ENCODE results near the gene GALR2.
"Not testable (repeated sequence)": the region's sequence is repeated elsewhere in the genome, so short reads cannot be mapped to it uniquely, and the experiment has no call there.

Gene GALR2

GRCh38 chr17:76074390-76075363 lies at the start of gene GALR2:
Gene GALR2 (plus strand): TSS chr17:76074781. CDS start chr17:76074884, 103 bp downstream.
- DNase-seq, result no peak

DNA sequence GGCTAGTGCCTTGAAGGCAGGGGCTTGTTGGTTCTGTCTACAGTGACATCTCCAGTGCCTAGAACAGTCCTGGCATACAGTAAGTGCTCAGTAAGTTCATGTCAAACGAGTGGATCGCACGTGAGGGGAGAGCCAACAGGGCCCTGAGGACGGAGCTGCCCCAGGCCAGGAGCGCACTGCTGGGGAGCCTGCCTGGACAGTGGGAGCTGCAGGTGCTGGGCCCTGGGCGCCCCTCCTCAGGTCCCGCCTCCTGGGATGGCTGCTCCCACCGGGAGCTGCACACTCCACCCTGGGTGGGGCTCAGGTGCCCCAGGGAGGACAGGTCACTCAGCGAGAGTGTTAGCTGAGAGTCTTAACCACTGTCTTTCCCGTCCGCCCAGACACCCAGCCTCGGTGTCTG lies 49.3 kb upstream of the GALR2 start:
- DNase-seq, result no peak

- no peak for DNase-seq
Measured at GRCh38 chr17:76026714-76027158, 47.8 kb upstream of the GALR2 start.

GRCh38 chr17:76027159-76027839 lies 47.3 kb upstream of the GALR2 start, which contains the start of gene EVPL:
Gene EVPL (minus strand): TSS chr17:76027306. CDS start chr17:76027198, 108 bp downstream.
- no peak for DNase-seq

DNA sequence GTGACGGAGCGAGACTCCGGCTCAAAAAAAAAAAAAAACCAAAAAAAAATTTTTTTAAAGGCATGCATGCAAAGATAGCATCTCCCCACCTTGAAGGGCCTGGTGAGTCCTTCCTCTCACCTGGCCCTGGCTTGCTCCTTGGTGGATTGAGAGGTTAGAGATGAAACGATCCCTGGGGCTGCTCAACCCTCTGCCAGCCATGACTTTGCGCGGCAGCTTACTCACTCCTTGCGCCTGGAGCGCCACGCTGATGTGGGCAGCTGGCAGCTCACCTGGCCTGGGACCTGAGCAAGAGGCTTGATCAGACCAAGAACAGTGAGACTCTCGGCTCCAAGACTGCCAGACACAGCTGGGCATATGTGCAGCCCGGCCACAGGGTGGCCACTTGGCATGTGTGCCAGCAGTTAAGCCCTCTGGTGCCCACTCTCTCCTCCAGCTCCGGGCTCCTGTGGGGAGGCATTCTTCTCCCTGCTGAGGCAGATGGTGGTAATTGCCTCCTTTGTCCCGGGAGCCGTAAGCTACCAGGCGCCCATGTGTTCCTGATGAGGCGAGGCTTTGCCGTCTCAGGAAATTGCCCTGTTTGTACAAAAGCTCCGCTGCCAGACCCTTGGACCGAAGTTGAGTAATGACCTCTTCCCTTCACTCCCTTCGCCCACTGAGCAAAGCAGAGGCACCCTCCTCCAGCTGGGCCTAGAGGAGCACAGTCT lies 42.4 kb upstream of the GALR2 start:
- no peak for DNase-seq

DNA sequence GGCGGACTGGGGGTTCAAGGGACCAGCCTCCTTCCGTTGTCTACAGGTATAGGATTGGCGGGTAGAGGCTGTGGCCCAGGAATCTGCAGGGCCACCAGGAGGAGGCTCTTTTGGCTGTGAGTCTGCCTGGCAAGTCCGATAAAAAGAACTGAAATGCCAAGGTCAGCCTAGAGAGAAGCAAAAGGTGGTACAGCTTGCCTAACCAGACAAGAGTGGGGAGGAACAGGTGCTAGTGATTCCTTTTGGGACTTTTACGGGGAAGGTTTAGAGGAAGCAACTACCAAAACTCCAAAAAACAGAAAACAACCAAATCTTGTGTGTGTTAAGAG lies 41.8 kb upstream of the GALR2 start:
- no peak for DNase-seq

- DNase-seq, result no peak
Measured at GRCh38 chr17:76033139-76033538, 41.4 kb upstream of the GALR2 start.

DNA sequence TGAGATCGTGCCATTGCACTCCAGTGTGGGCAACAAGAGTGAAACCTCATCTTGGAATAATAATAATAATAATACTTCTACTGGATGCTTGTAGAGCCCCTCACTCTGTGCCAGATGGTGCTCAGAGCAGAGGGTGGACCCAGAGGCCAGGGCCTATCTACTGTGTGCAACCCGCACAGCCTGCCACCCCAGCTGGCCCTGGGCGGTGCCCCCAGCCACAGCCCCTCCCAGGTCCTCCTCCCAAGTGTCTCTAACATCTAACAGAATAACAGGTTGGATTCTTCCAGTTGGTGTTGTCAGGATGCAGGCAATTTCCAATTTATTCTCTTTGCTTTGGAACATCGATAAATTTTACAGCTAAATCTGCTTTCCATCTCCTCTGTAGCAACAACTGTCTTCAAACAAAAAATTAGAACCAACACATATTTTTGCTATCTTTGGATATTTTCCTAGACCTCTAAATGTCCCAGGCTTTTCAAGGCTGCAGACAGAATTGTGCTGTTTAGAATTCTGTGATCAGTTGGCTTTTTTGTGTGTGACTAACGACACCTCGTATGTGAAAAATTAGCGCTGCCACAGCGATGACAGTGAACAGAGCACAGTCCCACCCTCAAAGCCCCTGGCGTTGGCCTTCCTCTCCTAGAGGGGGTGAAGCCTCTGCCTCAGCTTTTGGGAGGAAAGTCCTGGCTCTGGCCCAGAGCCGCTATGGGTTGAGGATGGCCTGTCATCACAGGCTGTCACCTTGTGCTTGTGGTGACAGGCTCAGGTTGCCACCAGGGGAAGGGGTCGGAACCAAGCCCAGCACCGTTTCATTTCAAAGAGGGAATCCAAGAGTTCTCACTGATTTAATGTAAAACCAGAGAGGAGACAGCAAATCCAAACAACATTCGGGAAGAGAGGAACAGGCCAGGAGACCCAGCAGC lies 39.9 kb upstream of the GALR2 start:
- DNase-seq, result no peak

DNA sequence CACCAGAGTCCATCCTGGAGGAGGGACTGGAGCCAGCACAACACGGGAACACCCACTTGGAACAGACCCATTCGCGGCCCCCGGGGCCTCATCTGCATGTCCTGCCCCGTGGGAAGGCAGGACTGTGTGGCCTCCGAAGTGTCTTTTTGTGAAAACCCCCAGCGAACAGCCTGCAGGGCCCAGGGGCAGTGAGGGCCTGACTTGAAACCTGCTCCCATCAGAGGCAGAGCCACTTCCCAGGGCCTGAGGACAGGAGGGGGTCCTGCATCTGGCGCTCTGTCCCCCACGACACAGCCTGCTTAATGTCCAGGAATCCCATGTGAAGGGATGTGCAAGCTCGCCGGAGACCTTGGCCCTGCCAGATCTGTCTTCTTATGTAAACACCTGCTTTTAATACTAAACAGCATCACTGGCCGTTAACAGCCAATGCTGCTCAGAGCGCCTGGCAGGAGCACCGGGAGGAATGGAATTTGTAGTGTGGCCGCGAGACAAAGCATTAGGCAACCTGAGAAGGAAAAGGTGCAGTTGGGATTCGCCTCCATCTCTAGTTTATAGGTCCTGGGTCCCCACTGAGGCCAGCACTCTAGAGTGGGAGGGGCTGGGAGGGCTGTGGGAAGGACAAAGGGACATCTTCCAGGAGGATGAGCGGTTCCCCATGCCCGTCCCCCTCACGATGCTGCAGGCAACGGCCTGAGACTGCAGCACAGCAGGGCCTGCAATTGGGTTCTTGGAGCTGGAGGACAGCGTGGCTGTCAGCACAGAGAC lies 37.9 kb upstream of the GALR2 start:
- no peak for DNase-seq

DNA sequence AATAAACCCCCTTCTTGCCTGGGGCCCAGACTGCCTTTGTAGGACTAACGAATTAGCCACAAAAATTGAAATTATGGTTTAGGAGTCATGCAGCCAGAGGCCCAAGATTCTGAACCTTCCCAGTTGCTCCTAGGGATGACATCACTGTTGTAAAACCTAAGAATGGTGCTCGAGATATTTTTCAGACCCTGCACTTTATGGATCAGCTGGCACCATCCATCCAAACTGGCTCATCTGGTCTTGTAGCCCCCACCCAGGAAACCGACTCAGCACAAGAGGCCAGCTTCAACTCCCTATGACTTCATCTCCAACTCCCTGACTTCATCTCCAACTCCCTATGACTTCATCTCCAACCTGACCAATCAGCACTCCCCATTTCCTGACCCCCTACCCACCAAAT lies 36.5 kb upstream of the GALR2 start:
- DNase-seq, result no peak

DNA sequence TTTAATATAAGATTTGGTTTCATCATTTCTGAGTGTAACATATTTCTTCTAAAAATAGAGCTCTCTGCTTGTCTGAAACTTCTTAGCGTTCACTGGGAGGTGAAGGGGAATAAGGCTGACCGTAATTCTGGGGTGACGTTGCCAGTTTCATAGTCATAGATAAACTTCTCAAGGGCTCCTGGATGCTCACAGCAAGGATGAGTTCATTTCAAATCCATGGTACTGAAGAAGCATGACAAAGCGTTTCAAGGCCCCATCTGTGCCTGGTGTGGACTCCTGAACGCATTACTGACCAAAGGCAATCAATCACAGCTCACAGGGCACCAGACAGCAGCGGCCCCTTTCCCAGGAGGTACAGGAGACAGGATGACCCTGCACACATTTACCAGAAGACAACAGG lies 35.5 kb upstream of the GALR2 start:
- DNase-seq, result no peak

GRCh38 chr17:76040376-76040775 lies 34.2 kb upstream of the GALR2 start:
- no peak for DNase-seq

DNA sequence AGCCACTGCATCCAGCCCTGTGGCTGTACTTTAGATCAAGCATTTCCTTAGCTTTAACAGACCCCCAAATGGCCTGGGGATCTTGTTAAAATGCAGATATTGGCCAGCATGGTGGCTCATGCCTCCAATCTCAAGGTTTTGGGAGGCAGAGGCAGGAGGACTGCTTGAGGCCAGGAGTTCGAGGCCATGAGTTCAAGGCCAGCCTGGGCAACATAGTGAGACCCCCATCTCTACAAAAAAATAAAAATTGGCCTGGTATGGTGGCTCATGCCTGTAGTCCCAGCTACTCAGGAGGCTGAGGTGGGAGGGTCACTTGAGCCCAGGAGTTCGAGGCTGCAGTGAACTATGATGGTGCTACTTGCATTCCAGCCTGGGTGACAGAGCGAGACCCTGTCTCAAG lies 31.7 kb upstream of the GALR2 start:
- DNase-seq, result not testable (repeated sequence)

- not testable (repeated sequence) for DNase-seq
Measured at GRCh38 chr17:76044475-76045007, 30.0 kb upstream of the GALR2 start.

- no peak for DNase-seq
Measured at GRCh38 chr17:76046064-76046463, 28.5 kb upstream of the GALR2 start.

DNA sequence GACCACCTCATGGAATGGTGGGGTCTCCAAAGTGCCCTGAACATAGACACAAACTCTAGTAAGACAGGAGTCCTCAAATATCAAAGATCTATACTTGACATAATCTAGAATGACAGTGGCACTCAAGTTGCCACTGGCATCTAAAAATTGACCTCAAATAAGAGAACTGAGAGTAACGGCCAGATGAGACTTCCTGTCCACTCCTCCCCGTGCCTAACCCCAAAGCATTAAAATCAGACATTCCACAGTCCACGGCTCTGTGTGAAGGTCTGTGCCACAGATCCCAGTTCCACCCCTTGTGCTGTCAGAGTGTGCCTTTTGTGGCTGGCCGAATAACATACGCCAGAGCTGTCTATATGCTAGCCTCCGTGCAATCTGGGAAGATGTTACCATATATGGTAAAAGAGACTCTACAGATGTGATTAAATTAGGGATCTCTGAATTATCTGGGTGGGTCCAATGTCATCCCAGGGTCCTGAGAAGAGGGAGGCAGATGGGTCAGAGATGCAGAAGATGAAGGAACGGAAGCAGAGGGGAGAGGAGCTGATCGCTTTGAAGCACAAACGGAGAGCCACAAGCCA lies 26.5 kb upstream of the GALR2 start:
- DNase-seq, result no peak

GRCh38 chr17:76048711-76049110 lies 25.9 kb upstream of the GALR2 start:
- peak in 1 of 2 experiments; percentile 27 for DNase-seq

DNA sequence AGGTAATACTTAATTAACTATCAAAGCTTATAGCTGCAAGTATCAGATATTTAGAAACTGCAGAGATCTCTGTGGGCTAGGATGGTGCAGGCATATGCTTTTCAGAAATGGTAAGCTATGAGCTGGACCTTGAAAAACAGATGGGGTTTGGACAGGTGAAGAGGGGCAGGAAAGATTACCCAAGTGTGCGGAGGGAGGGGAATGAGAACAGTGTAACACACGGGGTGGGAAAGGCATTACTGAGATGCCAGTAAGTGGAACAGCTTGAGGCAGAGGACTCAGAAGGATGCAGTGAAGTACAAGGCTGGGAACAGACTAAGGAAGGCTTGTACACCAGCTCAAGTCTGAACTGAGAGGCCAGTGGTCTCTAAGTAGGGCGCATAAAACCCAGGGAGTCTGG lies 25.3 kb upstream of the GALR2 start:
- DNase-seq, result no peak

DNA sequence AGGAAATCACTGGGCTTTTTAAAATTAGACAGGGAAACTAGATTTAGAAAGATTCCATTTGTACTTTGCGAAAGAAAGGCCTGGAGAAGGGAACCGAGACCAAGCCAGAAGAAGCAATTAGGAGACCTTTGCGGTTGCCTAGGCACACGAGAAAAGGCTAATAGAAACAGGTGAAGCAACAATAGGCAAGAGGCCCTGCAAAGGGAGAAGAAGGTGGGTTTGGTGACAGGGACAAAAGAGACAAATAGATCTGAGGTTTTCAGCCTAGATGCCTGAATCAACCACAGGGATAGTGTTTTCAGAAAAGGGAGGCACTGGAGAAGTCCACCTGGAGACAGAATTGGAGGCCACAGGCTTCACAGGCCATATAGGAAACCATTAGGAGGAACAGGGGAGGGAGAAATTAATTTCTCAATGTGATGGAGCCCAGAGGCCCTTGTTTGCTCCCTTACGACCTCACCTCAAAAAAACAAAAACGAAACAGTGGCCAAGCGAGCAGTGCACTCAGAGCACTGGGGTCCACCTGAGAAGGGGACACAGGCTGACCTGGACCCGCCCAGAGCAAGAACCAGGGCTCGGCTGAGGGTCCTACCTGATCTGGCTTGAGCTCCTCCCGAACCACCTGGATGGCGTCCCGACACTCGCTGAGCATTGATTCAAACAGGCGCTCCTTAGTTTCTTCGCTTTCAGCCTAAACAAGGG lies 24.6 kb upstream of the GALR2 start:
- DNase-seq, result no peak
